ENCODE results near the gene WDR90. TPM values are rescaled to one million over a fixed set of nuclear protein-coding genes. Genes with fewer than 3 reads are reported as not detected.

The WDR90 gene
- total and polyA plus RNA-seq, 2 of the 13 experiments (the other 11 are each of a cell fraction or from before 2014, with no cell fraction given), result 14.9 to 28.9 TPM

DNA sequence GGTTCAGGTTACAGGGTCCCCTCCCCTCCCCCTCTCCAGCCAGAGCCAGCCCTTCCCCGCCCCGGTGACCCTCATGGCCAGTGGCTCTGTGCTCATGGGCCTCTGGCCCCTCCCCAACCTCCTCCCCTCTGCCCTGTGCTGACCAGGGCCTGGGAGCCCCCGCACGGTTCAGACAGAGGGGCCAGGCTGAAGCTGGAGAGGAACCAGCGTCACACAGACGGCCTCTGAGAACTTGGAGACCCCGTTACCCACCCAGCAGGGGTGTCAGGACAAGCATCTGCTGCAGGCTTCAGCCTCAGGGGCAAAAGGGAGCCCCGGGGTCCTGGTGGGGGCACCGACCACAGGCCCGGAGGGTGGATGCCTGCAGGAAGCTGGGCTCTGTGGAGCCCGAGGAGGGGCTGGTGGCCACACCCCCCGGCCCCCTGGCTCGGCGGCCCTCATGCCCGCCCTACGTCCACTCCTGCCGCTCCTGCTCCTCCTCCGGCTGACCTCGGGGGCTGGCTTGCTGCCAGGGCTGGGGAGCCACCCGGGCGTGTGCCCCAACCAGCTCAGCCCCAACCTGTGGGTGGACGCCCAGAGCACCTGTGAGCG, 18.3 kb upstream of the WDR90 start, which contains the start of gene WFIKKN1 (continued):
- TF ChIP-seq, protein P1, sequence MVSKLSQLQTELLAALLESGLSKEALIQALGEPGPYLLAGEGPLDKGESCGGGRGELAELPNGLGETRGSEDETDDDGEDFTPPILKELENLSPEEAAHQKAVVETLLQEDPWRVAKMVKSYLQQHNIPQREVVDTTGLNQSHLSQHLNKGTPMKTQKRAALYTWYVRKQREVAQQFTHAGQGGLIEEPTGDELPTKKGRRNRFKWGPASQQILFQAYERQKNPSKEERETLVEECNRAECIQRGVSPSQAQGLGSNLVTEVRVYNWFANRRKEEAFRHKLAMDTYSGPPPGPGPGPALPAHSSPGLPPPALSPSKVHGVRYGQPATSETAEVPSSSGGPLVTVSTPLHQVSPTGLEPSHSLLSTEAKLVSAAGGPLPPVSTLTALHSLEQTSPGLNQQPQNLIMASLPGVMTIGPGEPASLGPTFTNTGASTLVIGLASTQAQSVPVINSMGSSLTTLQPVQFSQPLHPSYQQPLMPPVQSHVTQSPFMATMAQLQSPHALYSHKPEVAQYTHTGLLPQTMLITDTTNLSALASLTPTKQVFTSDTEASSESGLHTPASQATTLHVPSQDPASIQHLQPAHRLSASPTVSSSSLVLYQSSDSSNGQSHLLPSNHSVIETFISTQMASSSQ (IDR thresholded peaks at IDR 0.05; ENCODE audit: low read depth), result no peak
- TF ChIP-seq, protein P1 (CRISPR knock-in tag; IDR thresholded peaks at IDR 0.05; ENCODE audit: borderline replicate concordance), result 0 out of 2 replicates have a peak, but pooled peaks have one; percentile 13
- TF ChIP-seq RNF219 (CRISPR knock-in tag; IDR thresholded peaks at IDR 0.05) (0 out of 2 replicates have a peak, but pooled peaks have one; percentile 35), ZSCAN21 (CRISPR knock-in tag; IDR thresholded peaks at IDR 0.05; ENCODE audit: borderline replicate concordance) (0 out of 2 replicates have a peak, but pooled peaks have one; percentile 7), U2AF2 (IDR thresholded peaks at IDR 0.05; ENCODE audit: low read depth, low read length) (no peak), CSRNP2 (CRISPR knock-in tag; conservative IDR thresholded peaks at IDR 0.05; ENCODE audit: low read depth) (no peak), PITX1 (CRISPR knock-in tag; IDR thresholded peaks at IDR 0.05) (peak; percentile 69), ZNF543 (CRISPR knock-in tag; IDR thresholded peaks at IDR 0.05) (no peak; the same call in 1 of the 2 replicates), ZNF253 (CRISPR knock-in tag; IDR thresholded peaks at IDR 0.05; ENCODE audit: borderline replicate concordance) (no peak), ZNF777 (CRISPR knock-in tag; IDR thresholded peaks at IDR 0.05) (no peak; the same call in 1 of the 2 replicates), SALL2 (CRISPR knock-in tag; IDR thresholded peaks at IDR 0.05) (no peak), DDIT3 (CRISPR knock-in tag; IDR thresholded peaks at IDR 0.05) (no peak)
